ENCODE data around the gene BTF3. TPM values are rescaled to one million over a fixed set of nuclear protein-coding genes. Genes with fewer than 3 reads are reported as not detected.

Gene BTF3
- total RNA-seq, 1 donor from 2014 or later: 230 TPM

Other genes with a start within 250 kb of the BTF3 start
- gene FOXD1, start 49.7 kb upstream of the BTF3 start, total RNA-seq: 0.82 TPM
- gene ANKRA2, start 67.2 kb downstream of the BTF3 start, total RNA-seq: 38.7 TPM
- 31.4 TPM for gene UTP15, start 67.3 kb downstream of the BTF3 start, total RNA-seq
- 6.1 TPM for gene ARHGEF28, start 127.8 kb downstream of the BTF3 start, total RNA-seq

All from frontal cortex (tissue), 1 donor.